HT1080 (cell line): ENCODE measurements around the gene NFIX. TPM values are rescaled to one million over a fixed set of nuclear protein-coding genes. Genes with fewer than 3 reads are reported as not detected.

Source experiments
- DNase-seq: peaks from one replicate; pipeline ENCODE4 v3.0.0-alpha.2; 2015; ENCODE audit warnings: low read depth
- total RNA-seq: library from RNA; depleted of rRNA; stranded (reverse); fragments of >200 nt; shearing (Covaris generic); gene quantifications from 2 replicates; pipeline ENCODE4 v1.2.3, GENCODE V29; 2014

The NFIX gene
- total RNA-seq, 1 experiment from 2014 or later: 21.7 TPM

DNA sequence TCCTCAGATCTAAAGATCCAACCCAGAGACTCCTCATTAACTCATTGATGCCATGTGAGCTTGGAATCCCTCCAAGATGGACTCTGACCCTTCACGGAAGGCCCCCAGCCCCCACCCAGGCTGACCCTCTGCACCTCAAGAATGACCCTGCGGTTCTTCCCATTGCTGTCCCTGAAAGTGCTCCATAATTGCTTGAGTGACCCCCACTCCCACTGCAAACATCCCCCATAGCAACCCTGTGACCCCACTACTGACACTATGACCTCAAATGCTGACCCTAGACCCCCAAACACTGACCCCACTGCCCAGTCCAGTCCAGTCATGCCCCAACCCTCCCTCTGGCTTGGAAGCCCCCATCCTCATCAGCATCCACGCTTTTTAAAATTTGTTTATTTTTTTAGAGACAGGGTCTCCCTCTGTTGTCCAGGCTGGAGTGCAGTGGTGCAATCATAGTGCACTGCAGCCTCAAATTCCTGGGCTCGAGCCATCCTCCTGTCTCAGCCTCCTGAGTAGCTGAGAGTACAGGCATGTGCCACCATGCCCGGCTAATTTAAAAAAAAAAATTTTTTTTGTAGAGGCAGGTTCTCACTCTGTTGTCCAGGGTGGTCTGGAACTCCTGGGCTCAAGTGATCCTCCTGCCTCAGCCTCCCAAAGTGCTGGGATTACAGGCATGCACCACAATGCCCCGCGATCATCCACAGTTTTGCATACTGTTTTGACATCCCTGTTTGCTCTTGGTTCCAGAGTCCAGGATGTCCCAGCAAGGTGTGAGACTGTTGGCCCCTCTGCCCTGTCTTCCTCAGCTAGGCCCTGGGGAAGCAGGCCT is 106.5 kb downstream of the NFIX start:
- DNase-seq: no peak

DNA sequence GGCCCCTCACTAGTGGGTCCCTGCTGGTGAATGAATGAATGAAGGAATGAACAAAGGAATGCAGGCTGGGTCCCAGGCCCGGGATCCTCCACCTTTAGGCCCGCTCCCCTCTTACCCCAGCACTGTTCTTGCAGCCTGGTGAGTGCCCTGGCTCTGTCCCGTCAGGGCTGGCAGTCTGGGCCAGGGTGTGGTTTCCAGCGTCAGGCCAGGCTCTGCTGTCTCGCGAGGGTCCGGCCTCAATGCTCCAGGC is 107.1 kb downstream of the NFIX start:
- no peak for DNase-seq

DNA sequence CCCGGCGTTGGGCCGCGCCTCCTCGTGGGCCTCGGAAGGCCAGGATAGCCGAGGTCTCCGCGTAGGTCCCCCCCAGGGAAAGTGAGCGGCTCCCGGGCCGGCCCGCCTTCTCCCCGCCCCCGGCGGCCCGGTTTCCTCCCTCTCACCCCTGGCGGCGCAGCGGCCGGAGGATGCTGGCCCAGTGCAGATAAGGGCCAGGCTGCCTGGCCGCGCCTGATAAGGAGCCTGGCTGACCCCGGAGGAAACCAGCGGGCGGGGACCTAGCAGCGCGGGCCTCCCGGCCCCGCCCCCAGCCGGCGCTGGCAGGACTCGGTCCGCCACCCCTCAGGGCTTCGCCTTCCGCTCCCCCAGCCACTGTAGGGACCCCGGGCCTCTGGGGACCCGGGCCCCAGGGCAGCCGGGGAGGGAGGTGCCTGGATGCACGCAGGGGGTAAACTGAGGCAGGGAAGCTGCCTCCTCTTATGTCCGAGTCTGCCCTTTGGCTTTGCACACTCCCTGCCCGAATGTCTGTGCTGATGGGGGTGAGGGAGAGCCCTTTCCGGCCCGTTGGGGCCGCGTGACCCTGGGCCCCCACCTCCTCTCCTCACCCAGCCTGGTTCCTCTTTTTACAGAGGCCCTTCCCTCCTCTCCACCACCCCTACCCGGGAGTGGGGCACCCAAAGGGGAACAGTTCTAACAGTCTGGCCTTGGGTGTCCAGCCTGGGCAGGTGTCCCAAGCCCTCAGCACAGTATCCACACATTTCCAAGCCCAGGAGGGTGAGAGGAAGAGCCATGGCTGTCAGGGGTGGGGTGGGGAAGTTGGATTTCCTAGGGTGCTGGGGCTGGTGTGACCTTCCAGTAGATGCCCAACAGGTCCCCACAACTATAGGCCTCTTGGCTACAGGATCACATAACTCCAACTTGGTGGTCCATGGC is 107.6 kb downstream of the NFIX start, which contains the start of gene LYL1:
Gene LYL1 (minus strand): TSS at position 193 of the 915 bp plus-strand sequence. CDS start 1,687 bp downstream, outside the sequence.
- DNase-seq: no peak

DNA sequence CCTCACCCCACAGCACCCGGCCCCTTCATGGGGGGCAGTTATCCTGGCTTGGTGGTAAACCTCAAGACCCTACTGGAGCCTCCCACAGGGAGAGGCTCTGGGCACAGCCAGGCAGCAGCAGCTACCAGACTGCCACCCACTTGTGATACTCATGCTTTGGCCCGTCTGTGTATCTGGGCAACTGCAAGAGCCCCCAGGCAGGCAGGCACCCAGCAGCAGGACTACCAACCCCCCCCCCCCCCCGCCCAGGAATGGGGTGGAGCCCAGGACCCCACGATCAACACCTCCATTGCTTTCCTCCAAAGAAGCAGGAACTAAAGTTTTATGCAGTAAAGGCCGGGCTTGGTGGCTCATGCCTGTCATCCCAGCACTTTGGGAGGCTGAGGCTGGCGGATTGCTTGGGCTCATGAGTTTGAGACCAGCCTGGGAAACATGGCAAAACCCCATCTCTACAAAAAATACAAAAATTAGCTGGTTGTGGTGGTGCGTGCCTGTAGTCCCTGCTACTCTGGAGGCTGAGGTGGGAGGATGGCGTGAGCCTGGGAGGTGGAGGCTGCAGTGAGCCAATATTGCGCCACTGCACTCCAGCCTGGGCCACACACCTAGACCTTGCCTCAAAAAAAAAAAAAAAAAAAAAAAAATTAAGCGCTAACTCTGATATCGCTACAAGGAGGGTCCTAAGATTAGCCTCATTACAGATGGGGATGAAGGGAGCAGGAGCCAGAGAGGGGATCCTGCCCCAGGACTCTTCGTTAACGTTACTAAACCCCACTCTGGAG is 108.5 kb downstream of the NFIX start:
- DNase-seq: no peak

DNA sequence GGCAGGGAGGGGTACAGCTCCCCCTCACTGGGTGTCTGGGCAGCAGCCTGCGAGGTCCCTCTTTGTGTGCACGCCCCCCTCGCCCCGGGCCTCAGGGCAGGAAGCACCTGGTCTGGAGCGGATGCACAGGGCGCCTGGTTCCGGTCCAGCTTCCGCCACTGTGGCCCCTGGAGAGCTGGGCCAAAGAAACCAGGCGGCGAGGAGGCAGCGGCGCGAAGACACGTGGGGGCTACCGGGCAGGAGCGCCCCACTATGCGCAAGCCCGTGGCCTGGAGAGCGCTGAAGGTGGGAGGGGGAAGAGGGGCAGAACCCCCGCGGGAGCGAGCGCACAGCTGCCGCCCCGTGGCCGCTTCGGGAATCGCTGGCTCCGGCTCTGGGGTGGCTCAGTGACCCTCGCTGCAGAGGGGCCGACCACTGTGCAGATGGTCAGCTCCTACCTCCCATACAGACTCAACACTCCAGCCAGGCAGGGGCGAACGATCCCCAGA is 109.1 kb downstream of the NFIX start:
- no peak for DNase-seq

DNA sequence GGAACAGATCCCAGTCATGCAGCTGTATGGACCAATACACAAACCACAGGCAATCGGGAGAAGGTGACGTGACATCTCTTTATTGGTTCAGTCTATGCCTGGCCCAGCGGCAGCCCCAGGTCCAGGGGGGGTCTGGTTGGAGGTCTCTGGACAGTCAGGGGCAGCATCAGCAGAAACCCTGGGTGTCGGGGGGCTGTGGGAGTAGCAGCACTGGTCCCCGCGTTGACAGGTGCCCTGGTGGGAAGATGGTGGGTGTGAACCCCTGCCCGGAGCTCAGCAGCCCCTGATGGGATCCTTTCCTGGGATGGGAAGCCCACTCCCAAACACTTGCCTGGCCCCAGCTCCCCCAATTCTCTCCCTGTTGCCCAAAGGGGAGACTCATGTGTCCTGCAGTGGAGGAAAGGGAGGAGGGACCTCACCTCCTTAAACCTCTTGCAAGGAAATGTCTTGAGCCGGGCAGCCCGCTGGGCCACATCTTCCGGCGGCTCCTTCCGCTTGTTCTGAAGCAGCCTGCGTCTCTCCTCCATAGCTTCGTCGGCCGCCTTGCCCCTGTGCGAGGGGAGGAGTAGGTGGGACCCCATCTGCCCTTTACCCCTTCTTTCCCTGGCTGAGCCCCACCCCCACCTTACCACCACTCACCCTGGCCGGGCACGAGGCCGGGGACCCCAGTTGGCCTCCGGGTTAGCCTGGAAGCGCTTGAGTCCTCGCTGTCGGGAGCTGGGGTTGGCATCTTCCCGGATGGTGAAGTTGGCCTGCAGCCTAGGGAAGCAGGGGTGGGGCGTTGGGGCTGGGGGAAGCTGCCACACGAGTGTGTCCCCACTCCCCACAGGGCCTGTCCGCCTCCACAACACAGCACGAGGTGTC is 109.8 kb downstream of the NFIX start:
- DNase-seq: no peak

DNA sequence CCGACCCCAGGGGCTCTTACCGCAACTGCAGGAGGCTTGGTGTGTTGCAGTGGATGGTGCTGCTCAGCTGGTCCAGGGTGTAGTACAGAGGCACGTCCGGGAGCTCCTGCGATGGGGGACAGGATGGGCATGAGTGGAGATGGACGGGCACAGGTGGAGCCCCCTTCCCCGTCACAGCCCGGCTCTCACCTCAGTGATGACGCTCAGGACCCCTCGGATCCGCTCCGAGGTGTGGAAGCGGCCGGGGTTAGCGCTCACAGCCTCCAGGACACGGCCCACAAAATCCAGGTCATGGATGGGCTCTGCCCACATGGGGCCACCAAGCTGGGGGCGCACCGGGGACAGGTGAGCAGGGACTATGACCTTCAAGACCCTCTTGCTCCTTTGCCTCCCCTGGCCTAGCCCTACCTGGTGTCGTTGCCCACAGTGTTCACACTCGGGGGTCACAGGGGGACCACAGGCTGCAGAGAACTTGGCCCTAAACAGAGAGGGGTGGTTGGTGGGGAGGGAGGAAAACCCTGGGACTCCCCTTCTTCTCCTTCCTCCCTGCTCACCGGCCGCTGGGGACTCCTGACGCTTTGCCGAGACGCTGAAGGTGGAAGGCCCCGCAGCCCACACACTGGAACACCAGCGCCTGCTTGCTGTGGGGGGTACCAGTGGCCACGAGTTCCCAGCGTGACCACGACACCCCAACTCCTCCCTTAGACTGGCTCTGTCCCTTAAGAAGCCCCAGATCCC is 114.3 kb downstream of the NFIX start:
- no peak for DNase-seq

DNA sequence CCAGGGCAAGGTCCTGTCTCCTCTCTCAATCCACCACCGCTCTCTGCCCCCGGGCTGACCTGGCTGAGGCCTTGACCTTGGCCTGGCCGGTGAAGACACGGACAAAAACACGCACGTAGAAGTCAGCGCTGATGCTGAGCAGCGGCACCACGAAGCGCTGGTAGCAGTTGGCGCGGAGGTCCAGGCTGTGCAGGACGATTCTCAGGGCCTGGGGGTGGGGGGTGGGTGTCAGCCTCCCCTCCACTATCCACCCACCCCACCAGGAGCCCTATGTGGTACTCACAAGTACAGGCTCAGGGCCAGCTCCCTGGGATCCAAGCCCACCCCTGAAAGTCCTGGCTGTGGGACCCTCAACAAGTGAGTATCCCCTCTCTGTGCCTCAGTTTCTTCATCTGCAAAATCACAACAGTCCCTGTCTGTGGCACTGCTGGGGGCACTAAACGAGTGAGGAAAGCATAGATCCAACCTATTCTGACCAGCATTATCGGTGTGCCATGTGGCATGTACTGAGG is 114.9 kb downstream of the NFIX start:
- no peak for DNase-seq

DNA sequence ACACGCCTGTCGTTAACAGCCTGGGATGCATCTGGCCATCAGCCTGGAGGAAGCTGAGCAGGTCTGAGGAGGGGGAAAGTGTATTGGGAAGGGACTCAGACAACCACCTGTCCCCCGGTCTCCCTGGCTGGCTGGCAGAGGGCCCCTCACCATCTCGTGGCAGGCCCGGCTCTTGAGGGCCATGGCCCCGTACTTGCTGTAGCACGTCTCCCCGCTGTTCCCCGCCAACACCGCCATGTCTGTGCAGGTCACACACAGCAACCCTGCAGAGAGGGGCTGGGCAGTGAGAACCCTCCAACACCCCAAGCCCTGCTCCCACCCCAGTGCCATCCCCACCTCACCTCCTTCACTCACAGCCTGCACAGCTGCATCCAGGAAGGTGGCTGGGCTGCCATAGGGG is 117.3 kb downstream of the NFIX start:
- DNase-seq: no peak

DNA sequence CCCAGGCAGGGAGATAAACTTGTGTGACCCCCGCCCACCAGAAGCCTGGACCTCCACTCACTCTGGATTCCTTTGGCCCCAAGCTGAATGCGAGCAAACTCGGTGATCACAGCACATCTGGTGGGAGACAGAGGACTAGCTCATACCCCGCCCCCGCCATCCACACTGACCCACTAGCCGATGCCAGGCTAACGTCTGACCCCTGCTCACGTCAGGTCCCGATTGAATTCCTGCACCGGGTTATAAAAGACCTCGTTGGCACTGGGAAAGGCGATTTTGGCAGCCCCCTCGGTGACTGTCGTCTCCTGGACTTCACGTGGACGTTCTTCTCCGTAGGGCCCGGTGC is 120.6 kb downstream of the NFIX start:
- DNase-seq: no peak

DNA sequence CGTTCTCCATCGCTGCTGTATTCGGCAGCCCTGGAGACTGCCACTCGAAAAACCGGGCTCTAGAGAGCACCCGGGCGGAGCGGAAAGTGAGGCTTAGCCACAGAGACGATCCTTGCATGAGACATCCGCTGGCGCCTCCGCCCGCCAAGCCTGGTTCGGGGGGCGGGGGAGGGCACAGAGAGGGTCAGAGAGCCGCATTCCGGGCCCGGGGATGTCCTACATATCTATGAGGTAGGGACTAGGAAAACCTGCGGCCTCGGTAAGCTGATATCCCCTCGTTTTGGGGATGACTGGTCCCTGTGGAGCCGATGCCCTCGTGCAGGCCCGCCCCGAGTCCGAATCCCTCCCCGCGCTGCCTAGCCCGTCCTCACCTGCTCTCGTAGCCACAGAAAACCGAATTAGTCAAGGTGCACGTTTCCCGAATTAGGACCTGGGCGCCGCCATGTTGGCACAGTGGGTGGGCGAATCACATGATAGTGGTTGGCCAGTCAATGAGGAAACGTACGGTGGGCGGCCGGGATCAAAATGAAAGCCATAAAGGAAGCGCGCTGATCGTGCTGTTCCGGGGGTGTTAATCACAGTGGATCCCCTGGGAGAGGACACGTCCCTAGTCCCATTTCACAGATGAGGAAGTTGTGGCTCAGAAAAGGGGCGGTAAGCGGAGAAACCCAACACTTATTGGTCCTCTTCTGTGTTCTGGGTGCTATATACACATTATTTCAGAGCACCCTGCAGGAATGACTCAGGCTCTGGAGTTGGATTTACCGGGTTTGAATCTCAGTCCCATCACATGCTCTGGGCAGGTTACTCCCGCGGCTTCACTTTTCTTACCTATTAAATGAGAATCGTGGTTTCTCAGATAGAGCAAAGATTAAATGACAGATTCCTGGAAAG is 121.3 kb downstream of the NFIX start, which contains the start of gene TRMT1:
Gene TRMT1 (minus strand): TSS at position 459 of the 894 bp plus-strand sequence. CDS start 341 bp downstream, at position 118.
- DNase-seq: peak; percentile 94

DNA sequence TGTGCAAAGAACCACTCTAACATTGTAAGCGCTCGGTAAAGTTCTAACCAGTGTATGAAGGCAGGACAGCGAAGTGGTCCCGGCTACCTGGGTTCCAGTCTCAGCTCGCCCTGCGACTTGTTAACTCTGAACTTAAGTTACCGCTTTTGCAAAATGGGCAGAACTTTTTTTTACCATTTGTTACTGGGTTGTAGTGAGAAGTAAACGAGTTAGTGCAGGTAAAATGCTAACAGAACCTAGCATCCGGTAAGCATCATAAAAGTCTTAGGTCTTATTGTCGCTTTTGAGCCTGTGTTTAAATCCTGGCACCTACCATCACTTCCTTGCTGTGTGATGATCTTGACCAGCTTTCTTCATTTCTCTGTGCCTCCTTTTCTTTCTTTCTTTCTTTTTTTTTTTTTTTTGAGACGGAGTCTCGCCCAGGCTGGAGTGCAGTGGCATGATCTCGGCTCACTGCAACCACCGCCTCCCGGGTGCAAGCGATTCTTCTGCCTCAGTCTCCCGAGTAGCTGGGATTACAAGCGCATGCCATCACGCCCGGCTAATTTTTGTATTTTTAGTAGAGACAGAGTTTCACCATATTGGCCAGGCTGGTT is 122.0 kb downstream of the NFIX start:
- DNase-seq: no peak

DNA sequence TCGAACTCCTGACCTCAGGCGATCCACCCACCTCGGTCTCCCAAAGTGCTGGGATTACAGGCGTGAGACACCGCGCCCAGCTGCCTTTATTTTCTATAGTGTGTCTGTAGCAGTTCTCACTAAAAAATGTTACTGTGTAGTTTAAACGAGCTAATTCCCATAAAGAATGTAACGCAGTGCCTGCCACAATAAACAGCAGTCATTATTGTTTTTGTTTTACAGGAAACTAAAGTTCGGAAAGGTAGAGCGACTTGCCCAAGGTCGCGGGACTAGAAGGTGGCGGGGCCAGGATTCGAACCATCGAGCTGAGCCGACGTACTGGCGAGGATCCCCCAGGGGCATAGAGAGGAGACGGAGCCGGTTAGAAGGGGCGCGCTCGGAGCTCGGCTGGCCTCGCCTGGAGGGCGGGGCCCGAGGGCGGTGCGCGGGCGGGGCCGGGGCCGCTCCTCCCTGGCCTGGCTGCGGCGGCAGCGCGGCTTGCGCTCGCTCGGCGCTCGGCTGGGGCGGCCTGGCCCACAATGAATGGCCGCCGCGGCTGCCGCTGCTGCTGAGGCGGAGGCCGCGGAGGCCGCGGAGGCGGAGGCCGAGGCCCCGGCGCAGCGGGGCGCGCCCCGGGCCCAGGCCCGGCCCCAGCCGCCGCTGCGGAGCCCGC is 122.6 kb downstream of the NFIX start, which contains the start of gene NACC1:
Gene NACC1 (plus strand): TSS at position 493 of the 652 bp plus-strand sequence. CDS start 16,944 bp downstream, outside the sequence.
- peak; percentile 84 for DNase-seq

DNA sequence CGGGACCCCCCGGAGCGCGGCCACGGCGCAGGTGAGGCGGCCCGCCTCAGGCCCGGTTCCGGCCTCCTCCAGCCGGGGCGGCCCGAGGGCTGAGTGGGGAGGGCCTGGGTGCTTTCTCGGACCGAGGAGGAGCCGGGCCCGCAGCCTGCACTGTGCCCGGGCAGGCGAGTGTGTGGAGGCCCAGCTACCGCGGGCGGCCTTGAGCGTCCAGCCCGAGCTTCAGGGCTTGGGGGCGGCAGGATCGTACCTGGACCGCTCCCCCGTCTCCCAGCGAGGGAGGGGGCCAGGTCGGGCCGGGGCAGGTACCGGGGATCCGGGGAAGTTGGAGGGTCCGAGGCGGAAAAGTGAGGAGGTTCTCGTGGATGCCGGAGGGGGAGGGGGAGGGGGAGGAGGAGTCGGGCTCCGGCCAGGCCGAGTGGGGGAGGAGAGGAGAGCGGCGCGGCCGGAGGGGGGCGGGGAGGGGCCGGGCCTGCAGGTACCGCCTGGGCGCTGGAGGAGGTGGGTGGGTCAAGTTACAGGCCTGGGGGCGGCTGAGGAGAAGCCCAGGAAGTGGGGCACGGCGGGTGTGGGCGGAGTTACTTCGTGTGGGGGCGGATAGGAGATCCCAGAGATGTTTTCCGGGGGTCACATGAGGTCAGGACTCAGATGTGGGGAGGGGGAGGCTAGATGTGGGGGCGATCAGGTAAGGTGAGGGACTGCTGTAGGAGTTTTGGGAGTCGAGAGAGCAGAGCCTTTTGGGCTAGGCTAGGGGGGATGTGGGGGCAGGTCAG is 123.3 kb downstream of the NFIX start:
- DNase-seq: no peak

DNA sequence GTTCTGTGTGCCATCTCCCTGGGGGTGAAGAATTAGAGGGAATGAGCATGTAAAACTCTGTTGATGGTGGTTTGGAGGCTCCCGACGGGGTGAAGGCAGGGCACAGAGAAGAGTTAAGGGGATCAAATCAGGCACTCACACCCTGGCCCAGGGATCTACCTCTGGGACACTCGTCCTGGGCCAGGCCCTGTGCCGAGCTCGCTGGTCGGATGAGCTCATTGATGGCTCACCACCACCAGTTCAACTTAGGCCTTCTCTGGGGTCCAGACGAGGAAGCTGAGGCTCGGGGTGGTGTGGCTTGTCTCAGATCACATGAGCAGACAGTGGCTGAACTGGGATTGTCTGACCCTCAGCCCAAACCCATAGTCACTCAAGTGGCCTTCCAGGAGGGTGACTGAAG is 124.4 kb downstream of the NFIX start:
- no peak for DNase-seq

DNA sequence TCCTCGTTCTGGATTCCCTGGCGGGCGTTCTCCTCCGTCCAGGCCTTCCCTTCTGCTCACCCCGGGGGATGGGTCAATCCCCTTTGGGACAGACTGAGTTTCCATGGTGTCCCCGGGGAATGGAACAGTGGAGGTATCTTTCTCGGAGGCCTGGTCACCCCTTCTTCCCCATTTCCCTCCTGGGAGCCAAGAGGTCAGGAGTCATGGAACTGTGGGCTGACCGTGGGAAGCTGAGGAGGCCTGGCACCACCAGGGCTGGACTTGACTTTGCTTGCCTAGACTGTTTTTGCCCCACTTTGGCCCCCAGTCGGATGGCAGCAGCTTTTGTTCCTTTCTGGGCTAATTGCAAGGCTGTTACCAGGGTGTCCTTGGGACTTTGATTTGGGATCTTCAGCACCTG is 124.8 kb downstream of the NFIX start:
- DNase-seq: no peak

DNA sequence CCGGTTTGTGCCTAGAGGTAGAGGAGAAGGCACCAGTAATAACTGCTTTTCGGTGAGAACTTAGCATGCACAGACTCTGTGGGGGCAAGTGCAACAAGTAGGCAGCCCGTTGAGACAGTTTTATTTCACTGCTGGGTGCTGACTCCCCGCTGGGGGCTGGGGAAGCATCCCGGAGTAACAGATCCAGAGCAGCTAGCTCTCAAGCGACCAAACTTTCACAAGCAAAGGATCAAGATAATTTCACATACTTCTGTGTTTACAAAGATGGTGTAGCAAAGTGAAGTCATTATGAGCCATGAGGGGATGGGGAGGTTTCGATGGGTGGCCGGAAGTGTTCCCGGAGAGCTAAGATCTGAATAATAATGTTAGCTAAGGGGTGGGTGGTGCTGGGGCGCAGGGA is 125.5 kb downstream of the NFIX start:
- DNase-seq: peak; percentile 36
